GM23338 (cell line): ENCODE results near the gene TMCO4. TPM values are rescaled to one million over a fixed set of nuclear protein-coding genes. Genes with fewer than 3 reads are reported as not detected.

Experiments
- ATAC-seq: fragments of 200-7000 bp; cut with Tn5 transposase; 3 replicates; pipeline ENCODE4 v1.9.1; 2020
- DNase-seq: peaks from one replicate; pipeline ENCODE4 v3.0.0-alpha.2; 2015; ENCODE audit warnings: low spot score
- H2AFZ ChIP-seq: fragments of 200-600 bp; sonication (generic); 2 replicates; pipeline ENCODE4 v1.8.0; 2016; ENCODE audit warnings: antibody characterized with exemption, mild to moderate bottlenecking, moderate library complexity
- H3F3A ChIP-seq: fragments of 200-600 bp; sonication (generic); replicated peaks from 2 replicates; pipeline ENCODE4 v1.8.0; 2017; ENCODE audit warnings: antibody characterized with exemption, mixed run types, low read depth
- H3K27ac ChIP-seq: fragments of 200-600 bp; sonication (generic); 2 replicates; pipeline ENCODE4 v1.6.1; 2016; ENCODE audit warnings: low read depth
- H3K27me3 ChIP-seq: fragments of 200-600 bp; sonication (generic); 2 replicates; pipeline ENCODE4 v1.8.0; 2016; ENCODE audit warnings: mild to moderate bottlenecking, mixed run types, moderate library complexity; ENCODE audit not compliant: insufficient read depth
- H3K36me3 ChIP-seq: fragments of 200-600 bp; sonication (generic); 2 replicates; pipeline ENCODE4 v1.8.0; 2016; ENCODE audit warnings: mild to moderate bottlenecking; ENCODE audit not compliant: insufficient read depth
- H3K4me1 ChIP-seq: fragments of 200-600 bp; sonication (generic); 2 replicates; pipeline ENCODE4 v1.8.0; 2016; ENCODE audit warnings: mild to moderate bottlenecking, moderate library complexity; ENCODE audit not compliant: insufficient read depth
- H3K4me2 ChIP-seq: fragments of 200-600 bp; sonication (generic); 2 replicates; pipeline ENCODE4 v1.7.1; 2017; ENCODE audit warnings: mixed run types
- H3K4me3 ChIP-seq: fragments of 200-600 bp; sonication (generic); 2 replicates; pipeline ENCODE4 v1.6.1; 2016; ENCODE audit warnings: mixed run types
- H3K79me2 ChIP-seq: fragments of 200-600 bp; sonication (generic); replicated peaks from 2 replicates; pipeline ENCODE4 v1.8.0; 2017; ENCODE audit warnings: mild to moderate bottlenecking; ENCODE audit not compliant: insufficient read depth
- H3K9me2 ChIP-seq: fragments of 200-600 bp; sonication (generic); 2 replicates; pipeline ENCODE4 v1.8.0; 2017; ENCODE audit not compliant: insufficient read depth
- H4K20me1 ChIP-seq: fragments of 200-600 bp; sonication (generic); replicated peaks from 2 replicates; pipeline ENCODE4 v1.8.0; 2017; ENCODE audit warnings: mild to moderate bottlenecking; ENCODE audit not compliant: insufficient read depth
- H3K27ac Mint-ChIP-seq: 2 replicates; pipeline ENCODE4 v1.8.0; 2020; ENCODE audit warnings: inconsistent platforms, mild to moderate bottlenecking, moderate library complexity, mixed read lengths
- H3K27me3 Mint-ChIP-seq: 3 replicates; pipeline ENCODE4 v1.8.0; 2022; ENCODE audit warnings: low read depth, mild to moderate bottlenecking, moderate library complexity, mixed read lengths, inconsistent platforms; ENCODE audit not compliant: insufficient read depth, poor library complexity
- H3K36me3 Mint-ChIP-seq: 3 replicates; pipeline ENCODE4 v1.8.0; 2021; ENCODE audit warnings: low read depth, mild to moderate bottlenecking, inconsistent platforms, moderate library complexity, mixed read lengths
- H3K4me1 Mint-ChIP-seq: 3 replicates; pipeline ENCODE4 v1.8.0; 2020; ENCODE audit warnings: mild to moderate bottlenecking, inconsistent platforms, mixed read lengths
- H3K4me3 Mint-ChIP-seq: 3 replicates; pipeline ENCODE4 v1.8.0; 2021; ENCODE audit warnings: moderate library complexity, mild to moderate bottlenecking, inconsistent platforms, mixed read lengths
- H3K9me3 Mint-ChIP-seq: 3 replicates; pipeline ENCODE4 v1.8.0; 2020; ENCODE audit warnings: moderate library complexity, mild to moderate bottlenecking, inconsistent platforms, mixed read lengths
- CREB1 ChIP-seq: fragments of 250-450 bp; sonication (Bioruptor Pico); IDR thresholded peaks from 2 replicates; pipeline ENCODE4 v1.5.0; 2020; ENCODE audit warnings: low read depth, mild to moderate bottlenecking, moderate library complexity
- ETS1 ChIP-seq: IDR thresholded peaks from 2 replicates; pipeline ENCODE4 v1.6.1; 2016; ENCODE audit warnings: antibody characterized with exemption
- EZH2 ChIP-seq: fragments of 200-600 bp; sonication (generic); IDR thresholded peaks from one replicate; pipeline ENCODE4 v1.8.0; 2017; ENCODE audit warnings: antibody characterized with exemption, mild to moderate bottlenecking, low read depth; ENCODE audit not compliant: unreplicated experiment
- EZH2phosphoT487 ChIP-seq: fragments of 200-600 bp; sonication (generic); IDR thresholded peaks from one replicate; pipeline ENCODE4 v1.8.1; 2018; ENCODE audit warnings: antibody characterized with exemption; ENCODE audit not compliant: unreplicated experiment
- NANOG ChIP-seq: IDR thresholded peaks from 2 replicates; pipeline ENCODE4 v1.6.1; 2016; ENCODE audit warnings: antibody characterized with exemption, borderline replicate concordance
- POLR2AphosphoS5 ChIP-seq: IDR thresholded peaks from 2 replicates; pipeline ENCODE4 v1.6.1; 2016; ENCODE audit warnings: antibody characterized with exemption, low read depth
- STAT1 ChIP-seq: IDR thresholded peaks from one replicate; pipeline ENCODE4 v1.6.1; 2016; ENCODE audit warnings: antibody characterized with exemption; ENCODE audit not compliant: unreplicated experiment
- ZNF114 ChIP-seq: fragments of 250-450 bp; sonication (Bioruptor Pico); IDR thresholded peaks from 2 replicates; pipeline ENCODE4 v1.5.0; 2020; ENCODE audit warnings: mild to moderate bottlenecking, moderate library complexity
- ZNF331 ChIP-seq: fragments of 250-450 bp; sonication (Bioruptor Pico); IDR thresholded peaks from 2 replicates; pipeline ENCODE4 v1.5.0; 2020; ENCODE audit warnings: low read depth, mild to moderate bottlenecking, moderate library complexity
- polyA plus RNA-seq: library from polyadenylated mRNA; unstranded; fragments of >200 nt; fragmentation: Nextera tagmentation; extraction: Ambion mirVana; gene quantifications from 2 replicates; pipeline ENCODE4 v1.2.1, GENCODE V29; 2016
- total RNA-seq: library from RNA; depleted of rRNA; stranded (reverse); fragments of >200 nt; shearing (Covaris generic); gene quantifications from 2 replicates; pipeline ENCODE4 v1.2.3, GENCODE V29; 2014
- TF ChIP-seq, protein P1 (sequence below), 2 experiments: fragments of 200-600 bp in 1 of 2; sonication (generic) in 1 of 2; conservative IDR thresholded peaks; 2 replicates each; pipeline versions ENCODE4 v1.5.1 to v1.6.1; 2016 to 2017; ENCODE audit warnings: antibody characterized with exemption in 2 of 2, low read depth in 2 of 2, mild to moderate bottlenecking in 2 of 2, moderate library complexity in 1 of 2
- TF ChIP-seq, protein P2 (sequence below): fragments of 250-450 bp; sonication (Bioruptor Pico); IDR thresholded peaks from 2 replicates; pipeline ENCODE4 v1.5.0; 2020; ENCODE audit warnings: mild to moderate bottlenecking, moderate library complexity

Gene TMCO4
- total and polyA plus RNA-seq, 2 experiments from 2014 or later: 2.6 to 6.9 TPM

DNA sequence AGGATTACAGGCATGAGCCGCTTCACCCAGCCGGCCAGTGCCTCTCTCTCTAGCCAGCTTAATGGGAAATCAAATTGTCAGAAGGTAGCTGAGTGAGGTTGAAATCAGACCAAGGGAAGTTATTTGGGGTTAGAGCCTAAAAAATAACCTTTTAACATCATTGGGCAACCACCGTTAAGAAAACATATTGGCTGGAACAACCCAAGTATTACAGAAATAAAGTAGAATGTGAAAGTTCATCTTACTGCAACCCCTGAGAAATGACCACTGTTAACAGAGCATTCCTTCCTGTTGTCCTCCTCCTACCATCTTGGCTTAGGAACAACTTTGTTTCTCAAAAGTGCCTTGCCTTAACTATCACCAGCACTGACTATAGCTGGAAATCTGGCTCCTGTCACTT lies 18.6 kb upstream of the TMCO4 start:
- Histone ChIP-seq H3K36me3 (no peaks in the 10 kb centered on the region), H3F3A (no peaks in the 10 kb centered on the region), H3K4me1 (peaks cover 26% of the 10 kb centered on the region), H3K27ac (no peak overlapping the region), H3K9me2 (no peaks in the 10 kb centered on the region), H2AFZ (no peak overlapping the region), H3K27me3 (no peaks in the 10 kb centered on the region), H3K4me2 (no peak overlapping the region), H3K79me2 (no peaks in the 10 kb centered on the region), H3K4me3 (no peak overlapping the region), H4K20me1 (no peaks in the 10 kb centered on the region)
- ATAC-seq: no peak
- Mint-ChIP-seq H3K4me1 (peaks cover 41% of the 10 kb centered on the region), H3K9me3 (no peaks in the 10 kb centered on the region), H3K4me3 (no peak overlapping the region), H3K27me3 (peaks cover 6% of the 10 kb centered on the region), H3K27ac (no peak overlapping the region), H3K36me3 (no peaks in the 10 kb centered on the region; the same call in 2 of the 3 replicates)
- TF ChIP-seq, protein P1, sequence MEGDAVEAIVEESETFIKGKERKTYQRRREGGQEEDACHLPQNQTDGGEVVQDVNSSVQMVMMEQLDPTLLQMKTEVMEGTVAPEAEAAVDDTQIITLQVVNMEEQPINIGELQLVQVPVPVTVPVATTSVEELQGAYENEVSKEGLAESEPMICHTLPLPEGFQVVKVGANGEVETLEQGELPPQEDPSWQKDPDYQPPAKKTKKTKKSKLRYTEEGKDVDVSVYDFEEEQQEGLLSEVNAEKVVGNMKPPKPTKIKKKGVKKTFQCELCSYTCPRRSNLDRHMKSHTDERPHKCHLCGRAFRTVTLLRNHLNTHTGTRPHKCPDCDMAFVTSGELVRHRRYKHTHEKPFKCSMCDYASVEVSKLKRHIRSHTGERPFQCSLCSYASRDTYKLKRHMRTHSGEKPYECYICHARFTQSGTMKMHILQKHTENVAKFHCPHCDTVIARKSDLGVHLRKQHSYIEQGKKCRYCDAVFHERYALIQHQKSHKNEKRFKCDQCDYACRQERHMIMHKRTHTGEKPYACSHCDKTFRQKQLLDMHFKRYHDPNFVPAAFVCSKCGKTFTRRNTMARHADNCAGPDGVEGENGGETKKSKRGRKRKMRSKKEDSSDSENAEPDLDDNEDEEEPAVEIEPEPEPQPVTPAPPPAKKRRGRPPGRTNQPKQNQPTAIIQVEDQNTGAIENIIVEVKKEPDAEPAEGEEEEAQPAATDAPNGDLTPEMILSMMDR (conservative IDR thresholded peaks at IDR 0.05; ENCODE audit: low read depth in 2 of 2): no peak
- TF ChIP-seq NANOG: no peak
- DNase-seq: no peak

GRCh38 chr1:19817160-19817559 lies 17.4 kb upstream of the TMCO4 start:
- Mint-ChIP-seq H3K27ac (peak overlapping the region; percentile 96), H3K4me1 (peaks cover 41% of the 10 kb centered on the region), H3K4me3 (peak overlapping the region; percentile 58; the same call in 2 of the 3 replicates), H3K36me3 (no peaks in the 10 kb centered on the region; the same call in 2 of the 3 replicates), H3K27me3 (peaks cover 6% of the 10 kb centered on the region), H3K9me3 (no peaks in the 10 kb centered on the region)
- Histone ChIP-seq H3K9me2 (no peaks in the 10 kb centered on the region), H3K4me2 (peak overlapping the region; percentile 21; the same call in 1 of the 2 replicates), H3K36me3 (no peaks in the 10 kb centered on the region), H2AFZ (no peak overlapping the region), H3F3A (no peaks in the 10 kb centered on the region), H3K27ac (peak overlapping the region; percentile 29; the same call in 1 of the 2 replicates), H3K79me2 (no peaks in the 10 kb centered on the region), H3K27me3 (no peaks in the 10 kb centered on the region), H4K20me1 (no peaks in the 10 kb centered on the region), H3K4me3 (no peak overlapping the region), H3K4me1 (peaks cover 26% of the 10 kb centered on the region)
- ATAC-seq: peak; percentile 53
- DNase-seq: peak; percentile 21
- TF ChIP-seq EZH2 (no peak), ETS1 (no peak), POLR2AphosphoS5 (no peak), STAT1 (no peak), EZH2phosphoT487 (no peak), NANOG (no peak), ZNF331 (CRISPR knock-in tag) (no peak), CREB1 (CRISPR knock-in tag) (no peak), ZNF114 (no peak)
- TF ChIP-seq, protein P2, sequence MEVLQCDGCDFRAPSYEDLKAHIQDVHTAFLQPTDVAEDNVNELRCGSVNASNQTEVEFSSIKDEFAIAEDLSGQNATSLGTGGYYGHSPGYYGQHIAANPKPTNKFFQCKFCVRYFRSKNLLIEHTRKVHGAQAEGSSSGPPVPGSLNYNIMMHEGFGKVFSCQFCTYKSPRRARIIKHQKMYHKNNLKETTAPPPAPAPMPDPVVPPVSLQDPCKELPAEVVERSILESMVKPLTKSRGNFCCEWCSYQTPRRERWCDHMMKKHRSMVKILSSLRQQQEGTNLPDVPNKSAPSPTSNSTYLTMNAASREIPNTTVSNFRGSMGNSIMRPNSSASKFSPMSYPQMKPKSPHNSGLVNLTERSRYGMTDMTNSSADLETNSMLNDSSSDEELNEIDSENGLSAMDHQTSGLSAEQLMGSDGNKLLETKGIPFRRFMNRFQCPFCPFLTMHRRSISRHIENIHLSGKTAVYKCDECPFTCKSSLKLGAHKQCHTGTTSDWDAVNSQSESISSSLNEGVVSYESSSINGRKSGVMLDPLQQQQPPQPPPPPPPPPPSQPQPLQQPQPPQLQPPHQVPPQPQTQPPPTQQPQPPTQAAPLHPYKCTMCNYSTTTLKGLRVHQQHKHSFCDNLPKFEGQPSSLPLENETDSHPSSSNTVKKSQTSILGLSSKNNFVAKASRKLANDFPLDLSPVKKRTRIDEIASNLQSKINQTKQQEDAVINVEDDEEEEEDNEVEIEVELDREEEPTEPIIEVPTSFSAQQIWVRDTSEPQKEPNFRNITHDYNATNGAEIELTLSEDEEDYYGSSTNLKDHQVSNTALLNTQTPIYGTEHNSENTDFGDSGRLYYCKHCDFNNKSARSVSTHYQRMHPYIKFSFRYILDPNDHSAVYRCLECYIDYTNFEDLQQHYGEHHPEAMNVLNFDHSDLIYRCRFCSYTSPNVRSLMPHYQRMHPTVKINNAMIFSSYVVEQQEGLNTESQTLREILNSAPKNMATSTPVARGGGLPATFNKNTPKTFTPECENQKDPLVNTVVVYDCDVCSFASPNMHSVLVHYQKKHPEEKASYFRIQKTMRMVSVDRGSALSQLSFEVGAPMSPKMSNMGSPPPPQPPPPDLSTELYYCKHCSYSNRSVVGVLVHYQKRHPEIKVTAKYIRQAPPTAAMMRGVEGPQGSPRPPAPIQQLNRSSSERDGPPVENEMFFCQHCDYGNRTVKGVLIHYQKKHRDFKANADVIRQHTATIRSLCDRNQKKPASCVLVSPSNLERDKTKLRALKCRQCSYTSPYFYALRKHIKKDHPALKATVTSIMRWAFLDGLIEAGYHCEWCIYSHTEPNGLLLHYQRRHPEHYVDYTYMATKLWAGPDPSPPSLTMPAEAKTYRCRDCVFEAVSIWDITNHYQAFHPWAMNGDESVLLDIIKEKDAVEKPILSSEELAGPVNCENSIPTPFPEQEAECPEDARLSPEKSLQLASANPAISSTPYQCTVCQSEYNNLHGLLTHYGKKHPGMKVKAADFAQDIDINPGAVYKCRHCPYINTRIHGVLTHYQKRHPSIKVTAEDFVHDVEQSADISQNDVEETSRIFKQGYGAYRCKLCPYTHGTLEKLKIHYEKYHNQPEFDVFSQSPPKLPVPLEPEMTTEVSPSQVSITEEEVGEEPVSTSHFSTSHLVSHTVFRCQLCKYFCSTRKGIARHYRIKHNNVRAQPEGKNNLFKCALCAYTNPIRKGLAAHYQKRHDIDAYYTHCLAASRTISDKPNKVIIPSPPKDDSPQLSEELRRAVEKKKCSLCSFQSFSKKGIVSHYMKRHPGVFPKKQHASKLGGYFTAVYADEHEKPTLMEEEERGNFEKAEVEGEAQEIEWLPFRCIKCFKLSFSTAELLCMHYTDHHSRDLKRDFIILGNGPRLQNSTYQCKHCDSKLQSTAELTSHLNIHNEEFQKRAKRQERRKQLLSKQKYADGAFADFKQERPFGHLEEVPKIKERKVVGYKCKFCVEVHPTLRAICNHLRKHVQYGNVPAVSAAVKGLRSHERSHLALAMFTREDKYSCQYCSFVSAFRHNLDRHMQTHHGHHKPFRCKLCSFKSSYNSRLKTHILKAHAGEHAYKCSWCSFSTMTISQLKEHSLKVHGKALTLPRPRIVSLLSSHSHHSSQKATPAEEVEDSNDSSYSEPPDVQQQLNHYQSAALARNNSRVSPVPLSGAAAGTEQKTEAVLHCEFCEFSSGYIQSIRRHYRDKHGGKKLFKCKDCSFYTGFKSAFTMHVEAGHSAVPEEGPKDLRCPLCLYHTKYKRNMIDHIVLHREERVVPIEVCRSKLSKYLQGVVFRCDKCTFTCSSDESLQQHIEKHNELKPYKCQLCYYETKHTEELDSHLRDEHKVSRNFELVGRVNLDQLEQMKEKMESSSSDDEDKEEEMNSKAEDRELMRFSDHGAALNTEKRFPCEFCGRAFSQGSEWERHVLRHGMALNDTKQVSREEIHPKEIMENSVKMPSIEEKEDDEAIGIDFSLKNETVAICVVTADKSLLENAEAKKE (CRISPR knock-in tag): no peak
- TF ChIP-seq, protein P1 (conservative IDR thresholded peaks at IDR 0.05; ENCODE audit: low read depth in 2 of 2): no peak
